ENCODE data around the gene SUFU. TPM values are rescaled to one million over a fixed set of nuclear protein-coding genes. Genes with fewer than 3 reads are reported as not detected.
"Not testable (repeated sequence)": the region's sequence is repeated elsewhere in the genome, so short reads cannot be mapped to it uniquely, and the experiment has no call there.

The SUFU gene
- total RNA-seq, 1 donor from 2014 or later, result 10.8 TPM

- DNase-seq, result no peak
Observed at GRCh38 chr10:102480396-102480795, 23.4 kb upstream of the SUFU start.

DNA sequence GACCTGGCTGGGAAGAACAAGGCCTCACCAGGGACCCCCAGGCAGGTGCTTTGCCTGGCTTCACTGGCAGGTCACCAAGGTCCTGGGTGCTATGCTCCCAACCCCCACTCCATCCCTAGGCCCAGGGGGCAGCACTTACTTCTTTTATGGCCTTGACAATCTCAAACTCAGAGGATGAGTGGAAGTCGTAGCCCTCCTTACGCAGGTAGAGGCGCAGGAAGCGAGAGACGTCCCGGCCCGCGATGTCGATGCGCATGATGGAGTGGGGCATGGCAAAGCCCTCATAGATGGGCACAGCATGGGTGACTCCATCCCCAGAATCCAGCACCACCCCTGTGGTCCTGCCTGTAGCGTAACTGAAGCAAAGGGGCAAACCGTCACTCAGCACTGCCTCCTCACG, 19.8 kb upstream of the SUFU start:
- DNase-seq, result no peak

GRCh38 chr10:102485093-102485784, 18.5 kb upstream of the SUFU start:
- DNase-seq, result peak; percentile 91

- DNase-seq, result no peak
Observed at GRCh38 chr10:102491136-102491535, 12.6 kb upstream of the SUFU start.

- no peak for DNase-seq
Observed at GRCh38 chr10:102492344-102492939, 11.3 kb upstream of the SUFU start.

DNA sequence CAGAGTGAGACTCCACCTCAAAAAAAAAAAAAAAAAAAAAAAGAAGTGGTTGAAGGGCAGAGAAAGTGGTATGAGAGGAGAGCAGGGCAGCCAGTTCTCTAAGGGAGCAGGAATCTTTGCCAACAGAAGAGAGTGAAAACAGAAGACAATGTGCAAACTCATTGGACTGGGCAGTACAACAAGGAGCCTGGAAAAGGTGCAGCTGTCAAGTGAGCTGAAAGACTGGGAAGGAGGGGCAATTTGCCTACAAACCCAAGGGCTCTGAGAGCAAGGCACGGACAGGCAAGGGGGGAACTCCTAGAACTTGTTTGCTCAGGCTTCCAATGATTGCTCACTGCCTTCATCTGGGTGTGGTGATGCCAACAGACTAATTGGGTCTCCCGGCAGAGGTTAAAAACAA, 10.8 kb upstream of the SUFU start:
- peak; percentile 50 for DNase-seq

GRCh38 chr10:102493771-102494170, 10.0 kb upstream of the SUFU start:
- DNase-seq, result no peak

DNA sequence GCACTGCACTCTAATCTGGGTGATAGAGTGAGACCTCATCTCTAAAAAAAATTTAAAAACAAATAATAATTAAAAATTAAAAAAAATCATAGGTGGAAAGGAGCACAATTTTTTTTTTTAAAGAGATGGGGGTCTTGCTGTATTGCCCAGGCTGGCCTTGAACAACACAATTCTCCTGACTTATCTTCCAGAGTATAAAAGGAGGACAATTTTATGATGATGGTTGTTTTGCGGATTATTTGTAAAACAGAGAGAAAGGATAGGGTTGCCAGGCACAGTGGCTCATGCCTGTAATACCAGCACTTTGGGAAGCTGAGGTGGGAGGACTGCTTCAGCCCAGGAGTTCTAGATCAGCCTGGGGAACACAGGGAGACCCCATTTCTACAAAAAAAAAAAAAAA, 6.2 kb upstream of the SUFU start:
- no peak for DNase-seq

GRCh38 chr10:102499356-102499755, 4.4 kb upstream of the SUFU start:
- no peak for DNase-seq

DNA sequence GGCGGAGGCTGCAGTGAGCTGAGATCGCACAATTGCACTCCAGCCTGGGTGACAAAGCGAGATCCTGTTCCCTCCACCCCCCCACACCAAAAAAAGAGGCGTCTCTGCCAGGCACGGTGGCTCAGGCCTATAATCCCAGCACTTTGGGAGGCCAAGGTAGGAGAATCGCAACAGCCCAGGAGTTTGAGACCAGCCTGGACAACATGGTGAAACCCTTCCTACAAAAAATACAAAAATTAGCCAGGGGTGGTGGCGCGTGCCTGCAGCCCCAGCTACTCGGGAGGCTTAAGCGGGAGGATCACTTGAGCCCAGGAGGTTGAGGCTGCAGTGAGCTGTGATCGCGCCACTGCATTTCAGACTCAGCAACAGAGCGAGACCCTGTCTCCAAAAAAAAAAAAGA, 3.1 kb upstream of the SUFU start:
- not testable (repeated sequence) for DNase-seq

GRCh38 chr10:102501201-102502028, 2.4 kb upstream of the SUFU start:
- DNase-seq, result no peak

DNA sequence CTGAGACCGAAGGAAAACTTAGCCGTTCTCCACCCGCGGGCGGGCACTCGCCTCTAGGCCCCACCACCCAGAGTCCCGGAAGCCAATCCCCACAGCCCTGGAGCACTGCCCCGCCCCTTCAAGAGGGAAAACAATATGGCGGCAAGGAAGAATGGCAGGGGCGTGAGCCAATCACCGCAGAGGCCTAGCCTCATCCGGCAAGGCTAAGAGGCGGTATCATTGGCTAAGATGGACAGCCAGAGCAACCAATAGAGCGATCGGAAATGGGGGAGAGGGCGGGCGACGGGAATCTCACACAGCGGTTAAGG, 1.8 kb upstream of the SUFU start:
- DNase-seq, result peak; percentile 100

DNA sequence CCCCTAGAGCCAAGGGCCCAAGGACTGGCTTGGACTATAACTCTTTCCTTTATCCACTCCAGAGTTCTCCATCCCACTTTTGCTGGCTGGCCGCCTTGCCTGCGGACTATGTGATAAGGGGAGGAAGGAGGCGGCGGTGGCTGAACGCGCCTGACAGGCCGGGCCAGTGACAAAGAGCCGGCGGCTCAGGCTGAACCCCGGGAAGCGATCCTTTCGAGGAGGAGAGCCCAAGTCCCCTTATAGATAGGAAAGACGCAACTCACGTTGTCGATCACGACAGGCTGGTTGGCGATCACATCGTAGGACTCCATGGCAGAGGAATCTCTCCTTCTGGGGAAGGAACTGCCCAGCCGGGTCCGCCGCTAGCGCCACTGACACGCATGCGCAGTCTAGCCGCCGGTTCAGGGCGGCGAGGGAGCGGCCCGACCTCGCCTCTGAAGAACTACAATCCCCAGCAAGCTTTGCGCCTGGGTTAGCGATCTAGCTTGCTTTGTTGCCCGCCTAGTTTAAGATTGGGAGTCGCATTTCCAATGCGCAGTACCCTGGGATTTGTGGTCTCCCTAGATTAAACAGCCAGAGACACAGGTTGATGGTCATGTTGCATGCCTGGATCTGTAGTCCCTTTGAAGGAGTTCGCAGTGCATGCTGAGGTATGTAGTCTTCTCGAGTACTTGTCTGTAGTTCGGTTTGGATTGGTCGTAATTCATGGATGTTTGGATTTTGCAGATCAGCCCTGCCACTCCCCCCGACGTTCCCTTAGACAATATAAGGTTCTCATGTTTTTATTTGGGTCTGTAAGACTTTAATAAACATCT, 1.2 kb upstream of the SUFU start, which contains the start of gene ACTR1A:
Gene ACTR1A (minus strand): TSS at position 376 of the 815 bp plus-strand sequence. CDS start 65 bp downstream, at position 311.
- peak; percentile 99 for DNase-seq

DNA sequence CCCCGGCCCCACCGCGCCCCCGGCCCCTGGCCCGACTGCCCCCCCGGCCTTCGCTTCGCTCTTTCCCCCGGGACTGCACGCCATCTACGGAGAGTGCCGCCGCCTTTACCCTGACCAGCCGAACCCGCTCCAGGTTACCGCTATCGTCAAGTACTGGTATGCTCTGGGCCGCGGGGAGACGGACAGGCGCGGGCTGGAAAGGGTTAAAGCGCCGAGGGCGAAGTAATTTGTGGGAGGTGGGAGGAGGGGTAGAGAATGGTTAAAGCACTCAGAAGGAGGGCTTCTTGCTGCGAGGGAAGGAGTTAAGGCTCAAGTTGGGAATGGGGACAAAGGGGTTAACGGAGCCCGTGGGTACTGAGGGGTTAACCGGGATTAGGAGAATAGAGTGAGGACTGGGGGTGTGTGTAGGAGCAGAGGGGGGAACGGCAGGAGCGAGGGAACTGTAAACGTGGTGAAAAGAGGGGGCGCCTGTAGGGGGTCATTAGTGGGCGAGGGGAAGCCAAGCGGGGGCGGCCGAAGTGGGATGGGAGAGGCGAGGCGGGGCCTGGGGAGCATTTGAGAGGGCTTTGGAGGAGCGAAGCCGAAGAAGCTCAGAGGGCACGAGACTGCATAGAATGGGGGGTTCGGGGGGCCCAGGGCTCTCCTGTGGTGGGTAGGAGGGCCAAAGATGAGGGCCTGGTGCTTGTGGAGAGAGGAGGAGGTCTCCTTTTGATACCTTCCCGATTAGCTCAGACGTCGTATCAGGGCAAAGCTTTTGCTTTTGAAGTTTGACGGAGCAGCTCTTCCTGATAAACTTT, 605 bp downstream of the SUFU start:
- peak; percentile 45 for DNase-seq

- DNase-seq, result no peak
Observed at GRCh38 chr10:102504976-102505300, 1.2 kb downstream of the SUFU start.

DNA sequence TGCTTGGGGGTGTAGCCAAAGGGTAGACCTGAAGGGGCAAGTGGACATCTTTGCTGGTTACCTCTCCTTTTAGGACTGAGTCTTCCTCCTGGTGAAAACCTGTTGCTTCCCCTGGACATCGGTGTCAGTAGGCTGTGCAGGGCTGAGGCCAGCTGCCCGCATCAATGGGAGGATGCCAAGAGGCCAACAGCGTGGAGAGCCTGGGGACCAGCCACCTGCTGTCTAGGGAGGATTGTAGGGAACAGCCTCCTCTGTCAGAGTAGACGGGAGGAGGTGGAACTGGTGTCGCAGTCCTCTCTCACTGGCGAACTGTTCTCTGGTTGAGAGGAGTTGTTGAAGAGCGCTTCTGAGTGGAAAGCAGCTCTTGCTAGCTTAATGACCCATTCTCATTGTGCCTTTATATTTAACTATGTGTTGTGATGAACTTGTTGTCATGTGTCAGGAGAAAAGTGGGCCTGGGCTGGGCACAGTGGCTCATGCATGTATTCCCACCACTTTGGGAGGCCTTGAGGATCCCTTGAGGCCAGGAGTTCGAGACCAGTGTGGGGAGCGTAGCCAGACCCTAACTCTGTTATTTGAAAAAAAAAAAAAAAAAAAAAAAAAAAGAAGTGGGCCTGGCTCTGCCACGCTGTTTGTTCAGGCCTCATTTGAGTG, 1.8 kb downstream of the SUFU start:
- peak; percentile 64 for DNase-seq

DNA sequence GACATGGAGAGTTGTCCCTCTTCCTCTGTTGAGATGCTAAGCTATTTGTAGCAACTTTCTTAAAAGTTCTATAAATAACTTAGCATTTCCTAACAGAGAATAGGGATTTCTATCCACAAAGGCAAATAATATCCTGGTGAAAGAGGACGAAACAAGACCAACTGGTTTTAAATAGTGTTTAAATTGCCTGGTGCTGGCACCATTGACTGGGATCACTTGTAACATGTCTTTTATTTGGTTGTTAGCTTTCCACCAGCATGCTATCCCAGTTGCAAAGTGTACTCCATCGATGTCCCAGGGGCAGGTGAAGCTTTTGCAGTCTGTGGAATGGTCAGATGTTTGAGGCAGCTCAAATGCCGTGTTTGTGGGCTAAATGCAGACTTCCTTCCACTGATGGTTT, 3.7 kb downstream of the SUFU start:
- peak; percentile 35 for DNase-seq

DNA sequence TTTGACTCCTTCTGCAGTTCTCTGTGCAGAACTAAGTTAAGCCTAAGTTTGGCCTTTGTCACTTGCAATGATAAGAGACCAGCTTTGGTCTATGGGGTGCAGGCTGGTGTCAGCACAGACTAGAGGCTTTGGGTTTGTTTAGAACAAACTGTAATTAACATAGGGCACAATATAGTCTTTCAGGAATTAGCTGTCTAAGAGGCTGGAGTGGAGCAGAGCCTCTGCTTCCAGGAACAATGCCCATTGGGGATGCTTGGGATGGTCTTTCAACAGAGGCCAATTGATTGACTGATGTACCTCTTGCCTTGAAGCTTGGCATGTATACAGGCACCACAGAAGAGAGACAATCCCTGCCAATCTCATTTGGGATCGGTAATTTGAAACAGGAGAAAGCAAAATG, 4.7 kb downstream of the SUFU start:
- no peak for DNase-seq

DNA sequence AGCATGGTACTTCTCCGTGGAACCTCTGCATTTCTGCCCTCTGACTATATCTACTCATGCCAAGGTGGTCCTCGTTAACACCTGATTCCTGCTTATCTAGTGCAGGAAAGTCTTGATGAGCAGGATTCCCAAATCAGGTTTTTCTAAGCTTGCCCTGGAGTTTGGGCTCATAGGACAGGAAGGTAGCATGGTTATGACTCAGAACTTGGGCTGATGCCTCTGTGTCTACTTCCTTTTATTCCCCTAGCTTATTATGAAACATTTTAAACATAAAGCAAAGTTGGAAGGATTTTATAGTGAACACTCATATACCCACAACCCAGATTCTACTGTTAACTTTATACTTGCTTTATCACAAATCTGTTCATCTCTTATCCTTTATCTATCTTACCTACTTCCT, 5.6 kb downstream of the SUFU start:
- no peak for DNase-seq

DNA sequence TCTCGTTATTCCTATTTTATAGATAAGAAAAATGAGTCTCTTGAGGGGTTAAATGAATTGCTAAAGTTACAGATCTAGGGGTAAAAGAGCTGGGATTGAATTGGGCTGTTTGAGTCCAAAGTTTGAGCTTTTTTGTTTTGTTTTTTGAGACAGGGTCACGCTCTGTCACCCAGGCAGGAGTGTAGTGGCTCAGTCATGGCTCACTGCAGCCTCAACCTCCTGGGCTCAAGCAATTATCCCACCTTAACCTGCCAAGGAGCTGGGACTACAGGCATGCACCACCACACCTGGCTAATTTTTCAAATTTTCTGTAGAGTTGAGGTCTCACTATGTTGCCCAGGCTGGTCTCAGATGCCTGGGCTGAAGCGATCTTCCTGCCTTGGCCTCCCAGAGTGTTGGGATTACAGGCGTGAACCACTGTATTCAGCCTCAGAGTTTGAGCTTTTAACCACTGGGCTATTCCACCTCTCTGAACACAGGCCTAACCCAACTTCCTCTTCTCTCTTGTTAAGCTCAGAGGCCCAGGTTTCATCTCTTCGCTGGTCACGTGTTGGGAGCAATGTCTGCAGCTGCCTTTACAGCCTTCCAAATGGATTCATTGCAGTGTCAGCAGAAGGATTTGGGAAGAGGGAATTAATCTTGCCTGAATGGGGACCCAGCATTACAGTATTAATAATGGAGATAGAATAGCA, 8.0 kb downstream of the SUFU start:
- DNase-seq, result no peak
